ENCODE results near the gene DNASE1L3. TPM values are rescaled to one million over a fixed set of nuclear protein-coding genes. Genes with fewer than 3 reads are reported as not detected.

DNASE1L3 gene
- total and polyA plus RNA-seq, 2 of the 8 experiments (the other 6 are each of a cell fraction or from before 2014, with no cell fraction given) = not detected

DNA sequence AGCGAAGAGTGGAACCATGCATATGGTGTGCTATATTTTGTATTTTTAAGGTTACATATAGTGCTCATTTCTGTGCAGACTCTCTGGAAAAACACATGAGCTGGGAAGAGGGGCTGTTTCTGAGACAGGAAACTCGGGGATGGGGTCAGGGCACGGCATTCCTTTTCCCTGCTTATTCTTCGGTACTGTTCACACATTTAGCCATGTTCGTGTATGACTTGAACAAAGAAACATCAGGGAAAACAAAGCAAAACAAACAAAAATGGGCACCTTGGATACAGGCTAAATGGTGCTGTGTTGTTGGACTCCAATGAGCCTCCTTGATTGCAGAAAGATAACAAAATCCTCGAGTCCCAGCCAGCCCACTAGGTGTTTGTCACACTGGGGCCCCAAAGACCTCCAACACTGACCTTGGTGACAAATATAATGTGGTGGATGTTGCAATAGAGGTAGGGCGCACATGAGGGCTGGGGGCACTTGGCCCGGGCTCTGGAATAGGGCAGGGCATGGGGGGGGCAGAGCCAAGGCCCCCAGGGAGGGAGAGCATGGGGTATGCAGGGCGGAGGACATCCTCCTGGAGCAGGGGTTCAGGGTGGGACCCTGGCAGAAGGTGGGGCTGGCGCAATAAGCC lies 19.3 kb downstream of the DNASE1L3 start:
- 85% methylated on average over 10 of the region's 10 CpGs; no CpG with 5 or more reads in 1 of the 2 experiments for WGBS, 2 experiments (ENCODE audit: extremely low coverage in 1 of 2, insufficient coverage in 1 of 2, insufficient read length in 1 of 2, insufficient replicate concordance in 2 of 2, low coverage in 1 of 2, low lambda C conversion rate in 2 of 2, missing lambda C conversion rate in 1 of 2)
- no peaks in the 10 kb centered on the region for H4K20me1 ChIP-seq (replicated peaks in 1 of 2; ENCODE audit: control insufficient read depth in 1 of 2, insufficient read depth in 2 of 2, low read length in 2 of 2)
- no peak overlapping the region for H3K56ac ChIP-seq (replicated peaks; ENCODE audit: insufficient read length, low read depth, low read length)
- H2AFZ ChIP-seq (ENCODE audit: low read length) = no peak overlapping the region
- H3K79me2 ChIP-seq (ENCODE audit: control insufficient read depth in 1 of 2, insufficient read depth in 2 of 2, low read length in 2 of 2) = no peaks in the 10 kb centered on the region
- H3K23me2 ChIP-seq (ENCODE audit: low read depth, low read length) = no peaks in the 10 kb centered on the region
- no peak overlapping the region for H2BK20ac ChIP-seq (ENCODE audit: low read length)
- POLR2A ChIA-PET (ENCODE audit: partially characterized antibody) = no interaction called here
- no peaks in the 10 kb centered on the region for H3K27me3 ChIP-seq (replicated peaks in 1 of 4; ENCODE audit: control insufficient read depth in 3 of 4, extremely low read depth in 1 of 4, insufficient read depth in 3 of 4, low read length in 3 of 4)
- no peak for FAIRE-seq
- no peak overlapping the region for H2AK5ac ChIP-seq (ENCODE audit: low read depth, low read length)
- H3K14ac ChIP-seq (ENCODE audit: insufficient read length) = no peak overlapping the region
- H2BK120ac ChIP-seq (replicated peaks; ENCODE audit: low read depth, low read length) = no peak overlapping the region
- H3K79me1 ChIP-seq (ENCODE audit: low read depth, low read length) = no peaks in the 10 kb centered on the region
- no peak overlapping the region for H2BK5ac ChIP-seq (ENCODE audit: low read depth, low read length)
- H3K36me3 ChIP-seq (ENCODE audit: control insufficient read depth in 2 of 4, insufficient read depth in 4 of 4, low read length in 3 of 4) = no peaks in the 10 kb centered on the region
- CTCF ChIA-PET (ENCODE audit: partially characterized antibody) = interaction anchor here (0.5 to 9.7 kb wide), 6 partner anchors 14 to 162 kb away, joined by 3 to 177 read pairs (median 10); partner anchors contain the start of genes HTD2 and RPP14
- DNase-seq (ENCODE audit: low read depth in 1 of 2, low spot score in 2 of 2) = no peak
- H2BK15ac ChIP-seq (ENCODE audit: low read length) = no peak overlapping the region
- H3K9me3 ChIP-seq (ENCODE audit: insufficient read depth in 2 of 2, low read depth in 1 of 2, low read length in 1 of 2) = no peaks in the 10 kb centered on the region
- H4K8ac ChIP-seq (ENCODE audit: extremely low read depth, insufficient read depth, low read length) = no peak overlapping the region
- H3K4me2 ChIP-seq (ENCODE audit: insufficient read depth in 1 of 2, low read depth in 2 of 2, low read length in 2 of 2) = no peak overlapping the region
- H3K4me1 ChIP-seq (replicated peaks in 1 of 4; ENCODE audit: control insufficient read depth in 3 of 4, insufficient read depth in 4 of 4, low read length in 3 of 4) = peaks cover 0 to 4% (median 1%) of the 10 kb centered on the region in 4 experiments; a peak in 2 of 7 replicates
- H3K18ac ChIP-seq (ENCODE audit: extremely low read depth, low read length) = no peak overlapping the region
- H4K5ac ChIP-seq (ENCODE audit: insufficient read length, low read depth, low read length) = no peak overlapping the region
- H3K23ac ChIP-seq (ENCODE audit: insufficient read length) = no peak overlapping the region
- H4K91ac ChIP-seq (replicated peaks; ENCODE audit: insufficient read length, low read length) = no peak overlapping the region
- no peak overlapping the region for H2BK12ac ChIP-seq (ENCODE audit: low read depth, low read length)
- H3K4me3 ChIP-seq (ENCODE audit: extremely low read depth in 1 of 4, insufficient read depth in 2 of 4, low read depth in 3 of 4, low read length in 4 of 4) = no peak overlapping the region
- no peak overlapping the region for H3K9ac ChIP-seq (replicated peaks in 1 of 4; ENCODE audit: extremely low read depth in 1 of 4, low read depth in 3 of 4, low read length in 3 of 4)
- no peak overlapping the region for H3K27ac ChIP-seq (ENCODE audit: low read depth, low read length)
- H3K4ac ChIP-seq (replicated peaks; ENCODE audit: insufficient read length, low read depth, low read length) = no peak overlapping the region
- TF ChIP-seq, protein P1, sequence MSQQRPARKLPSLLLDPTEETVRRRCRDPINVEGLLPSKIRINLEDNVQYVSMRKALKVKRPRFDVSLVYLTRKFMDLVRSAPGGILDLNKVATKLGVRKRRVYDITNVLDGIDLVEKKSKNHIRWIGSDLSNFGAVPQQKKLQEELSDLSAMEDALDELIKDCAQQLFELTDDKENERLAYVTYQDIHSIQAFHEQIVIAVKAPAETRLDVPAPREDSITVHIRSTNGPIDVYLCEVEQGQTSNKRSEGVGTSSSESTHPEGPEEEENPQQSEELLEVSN (IDR thresholded peaks at IDR 0.05) = no peak
- TF ChIP-seq BCL11A (IDR thresholded peaks at IDR 0.05; ENCODE audit: low read depth in 2 of 2, low read length in 2 of 2) (no peak), SP2 (IDR thresholded peaks at IDR 0.05; ENCODE audit: low read length) (no peak), TEAD4 (IDR thresholded peaks at IDR 0.05; ENCODE audit: low read depth, low read length) (no peak), EP300 (IDR thresholded peaks at IDR 0.05; ENCODE audit: borderline replicate concordance in 1 of 2, low read depth in 2 of 2, low read length in 2 of 2) (no peak), POLR2A (IDR thresholded peaks at IDR 0.05; ENCODE audit: control extremely low read depth in 1 of 2, low read depth in 2 of 2, low read length in 2 of 2) (no peak), SAP30 (IDR thresholded peaks at IDR 0.05; ENCODE audit: insufficient read depth, insufficient replicate concordance, low read length) (no peak), NANOG (IDR thresholded peaks at IDR 0.05; ENCODE audit: insufficient read depth, low read depth, low read length, poor library complexity, severe bottlenecking) (no peak)
- TF ChIP-seq, protein P2, sequence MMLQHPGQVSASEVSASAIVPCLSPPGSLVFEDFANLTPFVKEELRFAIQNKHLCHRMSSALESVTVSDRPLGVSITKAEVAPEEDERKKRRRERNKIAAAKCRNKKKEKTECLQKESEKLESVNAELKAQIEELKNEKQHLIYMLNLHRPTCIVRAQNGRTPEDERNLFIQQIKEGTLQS (IDR thresholded peaks at IDR 0.05; ENCODE audit: insufficient read depth, low read depth, low read length) = no peak
- TF ChIP-seq, protein P3, sequence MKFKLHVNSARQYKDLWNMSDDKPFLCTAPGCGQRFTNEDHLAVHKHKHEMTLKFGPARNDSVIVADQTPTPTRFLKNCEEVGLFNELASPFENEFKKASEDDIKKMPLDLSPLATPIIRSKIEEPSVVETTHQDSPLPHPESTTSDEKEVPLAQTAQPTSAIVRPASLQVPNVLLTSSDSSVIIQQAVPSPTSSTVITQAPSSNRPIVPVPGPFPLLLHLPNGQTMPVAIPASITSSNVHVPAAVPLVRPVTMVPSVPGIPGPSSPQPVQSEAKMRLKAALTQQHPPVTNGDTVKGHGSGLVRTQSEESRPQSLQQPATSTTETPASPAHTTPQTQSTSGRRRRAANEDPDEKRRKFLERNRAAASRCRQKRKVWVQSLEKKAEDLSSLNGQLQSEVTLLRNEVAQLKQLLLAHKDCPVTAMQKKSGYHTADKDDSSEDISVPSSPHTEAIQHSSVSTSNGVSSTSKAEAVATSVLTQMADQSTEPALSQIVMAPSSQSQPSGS (IDR thresholded peaks at IDR 0.05; ENCODE audit: low read length) = no peak

Data from H1 (cell line).